Stimulated activated CD4-positive, alpha-beta T cell treated with anti-CD3 and anti-CD28 coated beads, Interleukin-1b, Interleukin-23, amount 100 ng/mL, for 48 hours (primary cell): Measurements from ENCODE around the gene HOMEZ.
"Not testable (repeated sequence)": the region's sequence is repeated elsewhere in the genome, so short reads cannot be mapped to it uniquely, and the experiment has no call there.

Source experiments
- DNase-seq: peaks from one replicate; pipeline ENCODE4 v3.0.0-alpha.2; 2020

HOMEZ gene

GRCh38 chr14:23275412-23275811 lies 10.5 kb downstream of the HOMEZ start:
- no peak for DNase-seq

GRCh38 chr14:23269193-23269592 lies 16.7 kb downstream of the HOMEZ start:
- DNase-seq, result no peak

- not testable (repeated sequence) for DNase-seq
Measured at GRCh38 chr14:23260849-23261248, 25.1 kb downstream of the HOMEZ start.

- no peak for DNase-seq
Measured at GRCh38 chr14:23259426-23259825, 26.5 kb downstream of the HOMEZ start.

- no peak for DNase-seq
Measured at GRCh38 chr14:23258256-23258655, 27.7 kb downstream of the HOMEZ start.

GRCh38 chr14:23252420-23253333 lies 33.3 kb downstream of the HOMEZ start:
- DNase-seq, result no peak

- DNase-seq, result no peak
Measured at GRCh38 chr14:23252006-23252405, 33.9 kb downstream of the HOMEZ start.

- no peak for DNase-seq
Measured at GRCh38 chr14:23249824-23250223, 36.1 kb downstream of the HOMEZ start.

- DNase-seq, result no peak
Measured at GRCh38 chr14:23248601-23249000, 37.3 kb downstream of the HOMEZ start.

- no peak for DNase-seq
Measured at GRCh38 chr14:23245282-23245681, 40.6 kb downstream of the HOMEZ start.

GRCh38 chr14:23243066-23243465 lies 42.9 kb downstream of the HOMEZ start:
- DNase-seq, result no peak

GRCh38 chr14:23242076-23242475 lies 43.9 kb downstream of the HOMEZ start:
- no peak for DNase-seq

GRCh38 chr14:23241061-23241715 lies 44.7 kb downstream of the HOMEZ start:
- DNase-seq, result not testable (repeated sequence)

- DNase-seq, result no peak
Measured at GRCh38 chr14:23240661-23241060, 45.3 kb downstream of the HOMEZ start.

- peak; percentile 88 for DNase-seq
Measured at GRCh38 chr14:23237772-23238594, 47.9 kb downstream of the HOMEZ start, which contains the start of gene RNF212B. RNF212B (plus strand) TSS chr14:23237936; CDS start chr14:23240346, 2,410 bp downstream.

- DNase-seq, result not testable (repeated sequence)
Measured at GRCh38 chr14:23232241-23232808, 53.6 kb downstream of the HOMEZ start.

- DNase-seq, result no peak
Measured at GRCh38 chr14:23228812-23229211, 57.1 kb downstream of the HOMEZ start.

GRCh38 chr14:23227566-23227965 lies 58.4 kb downstream of the HOMEZ start:
- no peak for DNase-seq

GRCh38 chr14:23224958-23225357 lies 61.0 kb downstream of the HOMEZ start:
- DNase-seq, result not testable (repeated sequence)
